IMR-90 (cell line): Measurements from ENCODE around the gene GABRR3. TPM values are rescaled to one million over a fixed set of nuclear protein-coding genes. Genes with fewer than 3 reads are reported as not detected.

Source experiments
- ATAC-seq: fragments of 200-7000 bp; cut with Tn5 transposase; 2 replicates; pipeline ENCODE4 v1.9.1; 2020; ENCODE audit warnings: low read depth, mild to moderate bottlenecking, moderate library complexity
- BruUV-seq: library from RNA; stranded (reverse); fragments of 400-500 nt; replicated peaks from 2 replicates; lab custom pipeline; 2021; lab: Mats Ljungman, UMichigan
- CTCF ChIA-PET: fragments of 300-600 bp; formaldehyde crosslinking; extraction: SDS; loops from one replicate; lab custom pipeline; 2021; ENCODE audit warnings: antibody characterized with exemption; lab: Yijun Ruan, JAX
- POLR2A ChIA-PET: fragments of 300-600 bp; sonication (Branson Sonifier 250); formaldehyde crosslinking; loops from one replicate; lab custom pipeline; 2022; ENCODE audit warnings: antibody characterized with exemption; ENCODE audit not compliant: unreplicated experiment; lab: Charles Lee
- DNase-seq: peaks from one replicate; pipeline ENCODE4 v3.0.0; 2013
- H2AFZ ChIP-seq: replicated peaks from 2 replicates; pipeline ENCODE3; 2013; ENCODE audit warnings: low read length, mild to moderate bottlenecking; ENCODE audit not compliant: poor library complexity
- H2AK5ac ChIP-seq: 2 replicates; pipeline ENCODE4 v1.6.1; 2013; ENCODE audit warnings: low read depth, low read length, inconsistent platforms
- H2AK9ac ChIP-seq: replicated peaks from 2 replicates; pipeline ENCODE3; 2013; ENCODE audit warnings: mild to moderate bottlenecking, low read depth, low read length, moderate library complexity; ENCODE audit not compliant: poor library complexity
- H2BK120ac ChIP-seq: 2 replicates; pipeline ENCODE4 v1.6.1; 2013; ENCODE audit warnings: low read depth, low read length, inconsistent platforms
- H2BK15ac ChIP-seq: 3 replicates; pipeline ENCODE4 v1.6.1; 2013; ENCODE audit warnings: low read depth, low read length, inconsistent platforms
- H2BK20ac ChIP-seq: 2 replicates; pipeline ENCODE4 v1.6.1; 2013; ENCODE audit warnings: low read depth, mild to moderate bottlenecking, inconsistent platforms, low read length, moderate library complexity
- H2BK5ac ChIP-seq: 2 replicates; pipeline ENCODE4 v1.6.1; 2013; ENCODE audit warnings: mild to moderate bottlenecking, low read depth, low read length, inconsistent platforms; ENCODE audit not compliant: poor library complexity, severe bottlenecking
- H3K14ac ChIP-seq: replicated peaks from 2 replicates; pipeline ENCODE4 v1.6.1; 2013; ENCODE audit warnings: low read depth, low read length, inconsistent platforms
- H3K18ac ChIP-seq: 2 replicates; pipeline ENCODE4 v1.6.1; 2013; ENCODE audit warnings: low read depth, low read length, control low read depth
- H3K23ac ChIP-seq: 2 replicates; pipeline ENCODE4 v1.6.1; 2013; ENCODE audit warnings: low read depth, low read length, inconsistent platforms
- H3K27ac ChIP-seq: 2 replicates; pipeline ENCODE4 v1.5.1; 2013; ENCODE audit warnings: mild to moderate bottlenecking, control low read depth, low read length; ENCODE audit not compliant: insufficient read depth
- H3K27me3 ChIP-seq: 2 replicates; pipeline ENCODE4 v1.6.1; 2013; ENCODE audit warnings: low read length; ENCODE audit not compliant: control insufficient read depth, insufficient read depth
- H3K36me3 ChIP-seq: 2 replicates; pipeline ENCODE4 v1.6.1; 2013; ENCODE audit warnings: low read length, mixed read lengths; ENCODE audit not compliant: control insufficient read depth, insufficient read depth
- H3K4ac ChIP-seq: 2 replicates; pipeline ENCODE4 v1.6.1; 2013; ENCODE audit warnings: low read depth, low read length, inconsistent platforms
- H3K4me1 ChIP-seq: 2 replicates; pipeline ENCODE4 v1.6.1; 2013; ENCODE audit warnings: low read length, mixed read lengths; ENCODE audit not compliant: control insufficient read depth, insufficient read depth
- H3K4me2 ChIP-seq: 2 replicates; pipeline ENCODE4 v1.6.1; 2013; ENCODE audit warnings: low read depth, mild to moderate bottlenecking, control low read depth, low read length, moderate library complexity
- H3K4me3 ChIP-seq: 2 replicates; pipeline ENCODE4 v1.5.1; 2013; ENCODE audit warnings: low read depth, mild to moderate bottlenecking, control low read depth, low read length, moderate library complexity; ENCODE audit not compliant: insufficient read depth
- H3K56ac ChIP-seq: 2 replicates; pipeline ENCODE4 v1.6.1; 2013; ENCODE audit warnings: low read length, inconsistent platforms; ENCODE audit not compliant: insufficient read depth; ENCODE audit errors: extremely low read depth
- H3K79me1 ChIP-seq, 2 experiments: 2 replicates each; pipeline ENCODE4 v1.6.1; 2013; ENCODE audit warnings: low read length in 2 of 2, inconsistent platforms in 1 of 2, low read depth in 1 of 2
- H3K9ac ChIP-seq: 2 replicates; pipeline ENCODE4 v1.6.1; 2013; ENCODE audit warnings: low read depth, low read length, control low read depth
- H3K9me1 ChIP-seq: 2 replicates; pipeline ENCODE4 v1.6.1; 2013; ENCODE audit warnings: low read length, inconsistent platforms; ENCODE audit not compliant: insufficient read depth
- H3K9me3 ChIP-seq: 2 replicates; pipeline ENCODE4 v1.6.1; 2013; ENCODE audit warnings: low read length; ENCODE audit not compliant: control insufficient read depth, insufficient read depth
- H4K20me1 ChIP-seq: 2 replicates; pipeline ENCODE4 v1.6.1; 2013; ENCODE audit warnings: low read length, inconsistent platforms; ENCODE audit not compliant: insufficient read depth
- H4K5ac ChIP-seq: 2 replicates; pipeline ENCODE4 v1.6.1; 2013; ENCODE audit warnings: mild to moderate bottlenecking, low read depth, low read length, control low read depth
- H4K8ac ChIP-seq, 2 experiments: 2 replicates each; pipeline ENCODE4 v1.6.1; 2013; ENCODE audit warnings: low read depth in 2 of 2, low read length in 2 of 2, control low read depth in 1 of 2, inconsistent platforms in 1 of 2
- H4K91ac ChIP-seq: 2 replicates; pipeline ENCODE4 v1.6.1; 2013; ENCODE audit warnings: low read depth, low read length, inconsistent platforms; ENCODE audit not compliant: insufficient read depth
- BHLHE40 ChIP-seq: fragments of 150-350 bp; IDR thresholded peaks from 2 replicates; pipeline ENCODE4 v1.6.1; 2016; ENCODE audit warnings: mild to moderate bottlenecking, low read depth, low read length
- CEBPB ChIP-seq: IDR thresholded peaks from 2 replicates; pipeline ENCODE4 v1.6.1; 2012; ENCODE audit warnings: low read depth, low read length, improper control_type of control experiment
- CHD1 ChIP-seq: IDR thresholded peaks from 2 replicates; pipeline ENCODE4 v1.6.1; 2012; ENCODE audit warnings: low read depth, low read length, improper control_type of control experiment
- MAFK ChIP-seq: IDR thresholded peaks from 2 replicates; pipeline ENCODE4 v1.6.1; 2012; ENCODE audit warnings: low read depth, low read length, improper control_type of control experiment
- MXI1 ChIP-seq: IDR thresholded peaks from 2 replicates; pipeline ENCODE4 v1.6.1; 2012; ENCODE audit warnings: low read depth, mild to moderate bottlenecking, low read length, moderate library complexity, borderline replicate concordance
- RAD21 ChIP-seq: IDR thresholded peaks from 2 replicates; pipeline ENCODE4 v1.6.1; 2012; ENCODE audit warnings: low read length, improper control_type of control experiment
- RCOR1 ChIP-seq: IDR thresholded peaks from 2 replicates; pipeline ENCODE4 v1.6.1; 2012; ENCODE audit warnings: mild to moderate bottlenecking, low read length, improper control_type of control experiment; ENCODE audit not compliant: insufficient replicate concordance
- dilution Hi-C: fragments of 300-500 bp; cut with HindIII; formaldehyde crosslinking; loops from one replicate; pipeline ENCODE4 v1.14.3; 2018; ENCODE audit warnings: low sequenced_read_pairs; ENCODE audit not compliant: unreplicated experiment
- in situ Hi-C: fragments of 300-500 bp; cut with MboI; formaldehyde crosslinking; loops from 3 replicates; pipeline ENCODE4 v1.14.3; 2019; ENCODE audit warnings: low sequenced_read_pairs, inconsistent platforms, mixed read lengths
- intact Hi-C: fragments of 100-400 bp; cut with micrococcal nuclease; formaldehyde crosslinking; loops from 2 replicates; pipeline ENCODE4 v1.10.0; 2022
- polyA plus RNA-seq, 3 experiments: library from polyadenylated mRNA; depleted of rRNA; stranded (reverse); fragments of >200 nt; gene quantifications; 2 replicates each; pipeline ENCODE4 v1.2.3, GENCODE V29; 2012; ENCODE audit warnings: low replicate concordance in 1 of 3
- total RNA-seq: library from RNA; depleted of rRNA; stranded (reverse); fragments of >200 nt; gene quantifications from 2 replicates; pipeline ENCODE4 v1.2.3, GENCODE V29; 2012
- TF ChIP-seq, protein P1 (sequence below): conservative IDR thresholded peaks from 2 replicates; pipeline ENCODE4 v1.5.1; 2012; ENCODE audit warnings: mild to moderate bottlenecking, low read depth, low read length, improper control_type of control experiment
- TF ChIP-seq, protein P2 (sequence below): fragments of 150-350 bp; IDR thresholded peaks from 2 replicates; pipeline ENCODE4 v1.6.1; 2017; ENCODE audit warnings: mild to moderate bottlenecking, antibody characterized with exemption, low read length, low read depth

The GABRR3 gene
- total and polyA plus RNA-seq, 2 of the 4 experiments (the other 2 are of a cell fraction): not detected

- no peak overlapping the region for H3K9ac ChIP-seq
- dilution Hi-C loops: no loop called here
- H3K4me2 ChIP-seq: no peak overlapping the region
- H3K9me3 ChIP-seq: no peaks in the 10 kb centered on the region
- DNase-seq (no peak), ATAC-seq (no peak)
- H3K4me3 ChIP-seq: no peak overlapping the region
- intact Hi-C loops: no loop called here
- no peak overlapping the region for H4K8ac ChIP-seq
- H3K27me3 ChIP-seq: no peaks in the 10 kb centered on the region
- no TSS peak for BruUV-seq
- H4K20me1 ChIP-seq: no peaks in the 10 kb centered on the region
- no peak overlapping the region for H3K56ac ChIP-seq
- ChIA-PET POLR2A (no interaction called here), CTCF (no interaction called here)
- H2BK120ac ChIP-seq: no peak overlapping the region
- no peak overlapping the region for H3K23ac ChIP-seq
- H2AK5ac ChIP-seq: no peak overlapping the region
- no peaks in the 10 kb centered on the region for H3K79me1 ChIP-seq
- no peak overlapping the region for H3K27ac ChIP-seq
- TF ChIP-seq BHLHE40: no peak
- no peak for TF ChIP-seq MAFK
- TF ChIP-seq CEBPB: no peak
- TF ChIP-seq, protein P1, sequence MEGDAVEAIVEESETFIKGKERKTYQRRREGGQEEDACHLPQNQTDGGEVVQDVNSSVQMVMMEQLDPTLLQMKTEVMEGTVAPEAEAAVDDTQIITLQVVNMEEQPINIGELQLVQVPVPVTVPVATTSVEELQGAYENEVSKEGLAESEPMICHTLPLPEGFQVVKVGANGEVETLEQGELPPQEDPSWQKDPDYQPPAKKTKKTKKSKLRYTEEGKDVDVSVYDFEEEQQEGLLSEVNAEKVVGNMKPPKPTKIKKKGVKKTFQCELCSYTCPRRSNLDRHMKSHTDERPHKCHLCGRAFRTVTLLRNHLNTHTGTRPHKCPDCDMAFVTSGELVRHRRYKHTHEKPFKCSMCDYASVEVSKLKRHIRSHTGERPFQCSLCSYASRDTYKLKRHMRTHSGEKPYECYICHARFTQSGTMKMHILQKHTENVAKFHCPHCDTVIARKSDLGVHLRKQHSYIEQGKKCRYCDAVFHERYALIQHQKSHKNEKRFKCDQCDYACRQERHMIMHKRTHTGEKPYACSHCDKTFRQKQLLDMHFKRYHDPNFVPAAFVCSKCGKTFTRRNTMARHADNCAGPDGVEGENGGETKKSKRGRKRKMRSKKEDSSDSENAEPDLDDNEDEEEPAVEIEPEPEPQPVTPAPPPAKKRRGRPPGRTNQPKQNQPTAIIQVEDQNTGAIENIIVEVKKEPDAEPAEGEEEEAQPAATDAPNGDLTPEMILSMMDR: no peak
- no peak for TF ChIP-seq CHD1
- TF ChIP-seq RCOR1: no peak
- TF ChIP-seq, protein P2, sequence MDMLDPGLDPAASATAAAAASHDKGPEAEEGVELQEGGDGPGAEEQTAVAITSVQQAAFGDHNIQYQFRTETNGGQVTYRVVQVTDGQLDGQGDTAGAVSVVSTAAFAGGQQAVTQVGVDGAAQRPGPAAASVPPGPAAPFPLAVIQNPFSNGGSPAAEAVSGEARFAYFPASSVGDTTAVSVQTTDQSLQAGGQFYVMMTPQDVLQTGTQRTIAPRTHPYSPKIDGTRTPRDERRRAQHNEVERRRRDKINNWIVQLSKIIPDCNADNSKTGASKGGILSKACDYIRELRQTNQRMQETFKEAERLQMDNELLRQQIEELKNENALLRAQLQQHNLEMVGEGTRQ: no peak
- TF ChIP-seq RAD21: no peak
- no peak for TF ChIP-seq MXI1
- no peak overlapping the region for H3K4ac ChIP-seq
- no peak overlapping the region for H2BK15ac ChIP-seq
- H3K4me1 ChIP-seq: no peaks in the 10 kb centered on the region
- H3K36me3 ChIP-seq: no peaks in the 10 kb centered on the region
- no peak overlapping the region for H4K91ac ChIP-seq
- H4K5ac ChIP-seq: no peak overlapping the region
- H3K18ac ChIP-seq: no peak overlapping the region
- no peaks in the 10 kb centered on the region for H3K9me1 ChIP-seq
- no peak overlapping the region for H2AFZ ChIP-seq
- H3K14ac ChIP-seq: no peak overlapping the region
- H2BK20ac ChIP-seq: no peak overlapping the region
- H2AK9ac ChIP-seq: no peak overlapping the region
- in situ Hi-C loops: no loop called here
- no peak overlapping the region for H2BK5ac ChIP-seq
Measured at GRCh38 chr3:98056035-98056434, 20.9 kb upstream of the GABRR3 start.
